Thyroid gland (tissue), 4 donors: ENCODE results near the gene TBC1D4. TPM values are rescaled to one million over a fixed set of nuclear protein-coding genes. Genes with fewer than 3 reads are reported as not detected.
A peak's percentile ranks its signal among the peaks of the same experiment; 100 is the strongest.

ENCODE experiments used
- DNase-seq, 2 donors: peaks; one replicate each; pipeline ENCODE4 v3.0.0-alpha.2; 2019
- H3K27ac ChIP-seq, 3 donors: fragments of 200-600 bp; sonication (generic); 1 replicate in 2 of 3; 2 replicates in 1 of 3; pipeline ENCODE4 v1.5.1; 2016 to 2019; ENCODE audit warnings: mild to moderate bottlenecking in 1 of 3, moderate library complexity in 1 of 3
- H3K27me3 ChIP-seq: fragments of 200-600 bp; sonication (generic); one replicate; pipeline ENCODE4 v1.5.1; 2019
- H3K36me3 ChIP-seq, 2 donors: fragments of 200-600 bp; sonication (generic); one replicate each; pipeline ENCODE4 v1.5.1; 2016 to 2019
- H3K4me1 ChIP-seq, 2 donors: fragments of 200-600 bp; sonication (generic); one replicate each; pipeline ENCODE4 v1.5.1; 2017 to 2019
- H3K4me3 ChIP-seq, 3 donors: fragments of 200-600 bp; sonication (generic); replicated peaks in 1 of 3; 1 replicate in 2 of 3; 2 replicates in 1 of 3; pipeline ENCODE4 v1.5.1; 2016; ENCODE audit warnings: mild to moderate bottlenecking in 1 of 3
- H3K9me3 ChIP-seq: fragments of 200-600 bp; sonication (generic); one replicate; pipeline ENCODE4 v1.5.1; 2017
- POLR2A ChIP-seq, 2 donors: fragments of 450-650 bp; IDR thresholded peaks; one replicate each; pipeline ENCODE4 v1.6.1; 2017; ENCODE audit warnings: antibody characterized with exemption in 2 of 2, mild to moderate bottlenecking in 2 of 2, moderate library complexity in 1 of 2
- WGBS, 2 donors: methylation state at CpG; one replicate each; pipeline ENCODE4 v1.1.5; 2017; 5-methylcytosine and 5-hydroxymethylcytosine counted together
- intact Hi-C: fragments of 100-400 bp; cut with DNase I; formaldehyde crosslinking; loops from one replicate; pipeline ENCODE4 v1.15.1; 2023
- total RNA-seq, 4 donors: library from RNA; depleted of rRNA; stranded (reverse); fragments of >200 nt; gene quantifications; one replicate each; pipeline ENCODE4 v1.2.3, GENCODE V29; 2016
- TF ChIP-seq, protein P1 (sequence below), 6 experiments: fragments of 200-600 bp in 3 of 6; fragments of 450-650 bp in 3 of 6; sonication (generic) in 3 of 6; IDR thresholded peaks; one replicate each; pipeline ENCODE4 v1.5.1; 2016 to 2019; ENCODE audit warnings: antibody characterized with exemption in 6 of 6, mild to moderate bottlenecking in 2 of 6, inconsistent platforms in 1 of 6, moderate library complexity in 1 of 6

Gene TBC1D4
- total RNA-seq, 4 donors from 2014 or later = 42.5 to 72.6 (median 70.6) TPM

DNA sequence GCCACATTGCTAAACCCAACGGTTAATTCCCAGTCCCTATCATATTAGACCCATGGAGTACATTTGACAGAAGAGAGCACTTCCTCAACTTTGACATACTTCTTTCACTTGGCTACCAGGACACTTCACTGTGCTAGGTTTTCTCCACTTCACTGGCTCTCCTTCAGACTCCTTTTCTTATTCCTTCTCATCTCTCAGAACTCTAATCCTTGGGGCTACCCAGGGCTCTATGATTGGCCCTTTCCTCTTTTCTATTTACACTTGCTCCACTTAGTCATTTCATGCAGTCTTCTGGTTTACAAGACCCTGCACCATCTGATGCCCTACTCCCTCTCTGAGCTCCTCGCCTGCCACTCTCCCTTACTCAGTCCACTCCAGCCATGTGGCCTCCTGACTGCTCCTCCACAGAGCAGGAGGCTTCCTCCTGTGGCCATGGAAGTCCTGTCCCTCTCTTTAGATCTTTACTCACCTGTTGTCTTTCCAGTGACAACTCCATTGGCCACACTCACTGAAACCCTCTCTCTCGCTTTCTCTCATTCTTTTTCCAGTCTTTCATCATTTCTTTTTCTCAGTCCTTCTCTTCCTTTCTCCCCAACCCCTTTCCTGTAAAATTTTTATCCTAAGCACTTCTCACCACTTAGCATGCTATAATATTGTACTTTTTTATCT is 90.4 kb downstream of the TBC1D4 start:
- DNase-seq = no peak
- WGBS, 2 donors = 76 to 78% methylated on average over 3 of the region's 3 CpGs
- Histone ChIP-seq H3K36me3 (no peaks in the 10 kb centered on the region), H3K27me3 (no peaks in the 10 kb centered on the region), H3K27ac (peak overlapping the region in 1 of 3 donors; percentile 27), H3K9me3 (no peaks in the 10 kb centered on the region), H3K4me3 (no peak overlapping the region), H3K4me1 (peaks cover 12 to 21% of the 10 kb centered on the region in 2 donors)
- intact Hi-C loops = no loop called here
- TF ChIP-seq POLR2A (IDR thresholded peaks at IDR 0.05) = no peak

DNA sequence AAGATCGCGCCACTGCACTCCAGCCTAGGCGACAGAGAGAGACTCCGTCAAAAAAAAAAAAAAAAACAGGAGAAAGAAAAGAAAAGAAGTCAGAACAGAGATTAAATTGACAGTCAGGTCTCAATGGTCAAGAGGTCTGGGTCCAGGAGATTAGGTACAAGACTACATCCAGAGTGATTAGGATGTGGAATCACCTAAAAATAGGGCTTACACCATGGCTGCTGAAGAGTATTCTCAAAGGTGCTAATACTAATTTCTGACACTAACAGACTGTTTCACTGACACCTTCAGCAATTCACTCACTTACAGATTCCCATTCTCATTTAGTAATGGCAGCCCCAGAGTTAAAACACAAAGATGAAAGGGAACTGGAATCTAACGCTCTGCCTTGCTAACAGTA is 91.7 kb downstream of the TBC1D4 start:
- no peak overlapping the region for H3K4me3 ChIP-seq
- H3K27me3 ChIP-seq = no peaks in the 10 kb centered on the region
- H3K4me1 ChIP-seq = peaks cover 12 to 16% of the 10 kb centered on the region in 2 donors
- no peaks in the 10 kb centered on the region for H3K36me3 ChIP-seq
- no peaks in the 10 kb centered on the region for H3K9me3 ChIP-seq
- TF ChIP-seq, protein P1, sequence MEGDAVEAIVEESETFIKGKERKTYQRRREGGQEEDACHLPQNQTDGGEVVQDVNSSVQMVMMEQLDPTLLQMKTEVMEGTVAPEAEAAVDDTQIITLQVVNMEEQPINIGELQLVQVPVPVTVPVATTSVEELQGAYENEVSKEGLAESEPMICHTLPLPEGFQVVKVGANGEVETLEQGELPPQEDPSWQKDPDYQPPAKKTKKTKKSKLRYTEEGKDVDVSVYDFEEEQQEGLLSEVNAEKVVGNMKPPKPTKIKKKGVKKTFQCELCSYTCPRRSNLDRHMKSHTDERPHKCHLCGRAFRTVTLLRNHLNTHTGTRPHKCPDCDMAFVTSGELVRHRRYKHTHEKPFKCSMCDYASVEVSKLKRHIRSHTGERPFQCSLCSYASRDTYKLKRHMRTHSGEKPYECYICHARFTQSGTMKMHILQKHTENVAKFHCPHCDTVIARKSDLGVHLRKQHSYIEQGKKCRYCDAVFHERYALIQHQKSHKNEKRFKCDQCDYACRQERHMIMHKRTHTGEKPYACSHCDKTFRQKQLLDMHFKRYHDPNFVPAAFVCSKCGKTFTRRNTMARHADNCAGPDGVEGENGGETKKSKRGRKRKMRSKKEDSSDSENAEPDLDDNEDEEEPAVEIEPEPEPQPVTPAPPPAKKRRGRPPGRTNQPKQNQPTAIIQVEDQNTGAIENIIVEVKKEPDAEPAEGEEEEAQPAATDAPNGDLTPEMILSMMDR (IDR thresholded peaks at IDR 0.05) = no peak
- TF ChIP-seq POLR2A (IDR thresholded peaks at IDR 0.05) = no peak
- WGBS, 2 donors = 92 to 98% methylated on average over 5 of the region's 5 CpGs
- intact Hi-C loops = no loop called here
- DNase-seq = no peak
- H3K27ac ChIP-seq = no peak overlapping the region

DNA sequence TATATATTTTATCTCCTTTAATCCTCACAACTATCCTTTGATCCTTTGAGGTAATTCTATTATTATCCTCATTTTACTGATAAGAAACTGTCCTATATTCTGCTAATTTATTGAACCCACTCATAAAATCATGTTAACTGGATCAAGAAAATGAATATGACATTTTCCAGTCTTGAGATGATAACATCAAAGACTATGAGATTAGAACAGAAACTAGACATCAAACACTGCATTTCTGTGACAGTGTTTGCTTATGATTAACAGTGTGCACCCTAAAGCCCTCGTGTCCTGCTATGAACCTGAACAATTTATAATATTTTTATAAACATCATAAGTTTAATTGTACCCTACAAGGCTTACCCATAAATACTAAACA is 96.3 kb downstream of the TBC1D4 start:
- H3K4me3 ChIP-seq = no peak overlapping the region
- 88 to 100% methylated on average over 1 of the region's 1 CpG for WGBS, 2 donors
- H3K9me3 ChIP-seq = no peaks in the 10 kb centered on the region
- H3K27ac ChIP-seq = no peak overlapping the region
- intact Hi-C loops = no loop called here
- DNase-seq = no peak
- H3K27me3 ChIP-seq = no peaks in the 10 kb centered on the region
- no peak for TF ChIP-seq POLR2A (IDR thresholded peaks at IDR 0.05)
- TF ChIP-seq, protein P1 (IDR thresholded peaks at IDR 0.05) = no peak
- no peaks in the 10 kb centered on the region for H3K36me3 ChIP-seq
- peaks cover 0 to 15% of the 10 kb centered on the region in 2 donors for H3K4me1 ChIP-seq

DNA sequence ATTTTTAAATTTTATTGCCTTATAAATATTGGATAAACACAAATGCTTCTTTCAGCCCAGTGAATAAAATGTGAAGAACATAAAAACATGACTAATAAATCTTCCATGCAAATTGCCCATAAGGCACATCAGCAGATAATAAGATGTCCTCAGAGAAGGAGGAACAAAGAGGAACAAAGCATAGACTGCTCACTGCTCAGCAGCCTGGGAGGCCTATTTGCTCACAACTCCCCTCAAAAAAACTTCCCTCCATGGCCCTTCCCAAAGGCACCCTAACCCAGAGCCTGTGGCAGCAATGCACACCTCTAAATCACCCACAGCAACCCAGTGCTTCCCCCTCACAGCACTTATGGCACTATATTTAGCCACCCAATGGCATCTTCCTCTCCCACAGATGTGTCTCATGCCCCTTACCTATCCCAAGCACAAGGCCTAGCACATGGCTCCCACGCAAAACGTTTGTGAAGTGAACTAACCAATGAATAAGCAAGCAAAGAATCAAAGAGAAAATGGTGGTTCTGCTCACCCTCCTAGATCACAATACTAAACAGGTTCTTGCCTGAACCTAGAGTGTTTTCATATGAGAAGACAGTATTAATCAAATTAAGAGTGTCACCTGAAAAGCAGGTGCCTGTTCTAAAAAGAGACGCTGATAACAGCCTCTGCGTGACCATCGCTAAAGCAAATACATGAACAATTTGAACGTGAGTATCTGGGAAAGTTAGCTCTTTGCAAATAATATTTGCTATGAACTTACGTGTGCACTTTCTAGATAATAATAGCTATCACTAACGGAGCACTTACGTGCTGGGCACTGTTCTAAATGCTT is 96.9 kb downstream of the TBC1D4 start:
- 93 to 95% methylated on average over 9 of the region's 9 CpGs for WGBS, 2 donors
- H3K27ac ChIP-seq = no peak overlapping the region
- TF ChIP-seq POLR2A (IDR thresholded peaks at IDR 0.05) = no peak
- TF ChIP-seq, protein P1 (IDR thresholded peaks at IDR 0.05) = no peak

DNA sequence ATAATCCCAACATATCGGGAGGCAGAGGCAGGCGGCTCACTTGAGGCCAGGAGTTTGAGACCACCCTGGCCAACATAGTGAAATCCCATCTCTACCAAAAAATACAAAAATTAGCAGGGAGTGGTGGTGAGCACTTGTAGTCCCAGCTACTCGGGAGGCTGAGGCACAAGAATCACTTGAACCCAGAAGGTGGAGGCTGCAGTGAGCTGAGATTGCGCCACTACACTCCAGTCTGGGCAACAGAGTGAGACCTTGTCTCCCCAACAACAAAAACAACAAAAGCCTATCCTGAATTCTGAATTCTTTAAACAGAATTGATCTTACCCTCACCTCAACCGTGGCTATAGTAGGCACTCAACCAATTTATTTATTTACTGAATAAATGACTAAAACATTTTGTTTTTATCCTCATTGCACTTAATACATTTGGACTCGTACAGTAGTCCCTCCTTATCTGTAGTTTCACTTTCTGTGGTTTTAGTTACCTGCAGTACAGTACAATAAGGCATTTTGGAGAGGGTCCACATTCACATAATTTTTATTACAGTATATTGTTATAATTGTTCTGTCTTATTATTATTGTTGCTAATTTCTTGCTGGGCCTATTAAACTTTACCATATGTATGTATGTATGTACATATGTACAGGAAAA is 98.8 kb downstream of the TBC1D4 start:
- no peaks in the 10 kb centered on the region for H3K36me3 ChIP-seq
- H3K9me3 ChIP-seq = no peaks in the 10 kb centered on the region
- TF ChIP-seq, protein P1 (IDR thresholded peaks at IDR 0.05) = no peak
- no peak for TF ChIP-seq POLR2A (IDR thresholded peaks at IDR 0.05)
- 85 to 89% methylated on average over 6 of the region's 6 CpGs for WGBS, 2 donors
- H3K4me1 ChIP-seq = peaks cover 0 to 15% of the 10 kb centered on the region in 2 donors
- intact Hi-C loops = no loop called here
- no peak overlapping the region for H3K27ac ChIP-seq
- DNase-seq = no peak
- no peaks in the 10 kb centered on the region for H3K27me3 ChIP-seq
- H3K4me3 ChIP-seq = no peak overlapping the region

More for the DNA sequence above, 96.9 kb downstream of the TBC1D4 start:
- Histone ChIP-seq H3K9me3 (no peaks in the 10 kb centered on the region), H3K4me3 (no peak overlapping the region), H3K4me1 (peaks cover 0 to 15% of the 10 kb centered on the region in 2 donors), H3K27me3 (no peaks in the 10 kb centered on the region), H3K36me3 (no peaks in the 10 kb centered on the region)
- no peak for DNase-seq
- intact Hi-C loops = no loop called here
